ENCODE data around the gene GUK1. TPM values are rescaled to one million over a fixed set of nuclear protein-coding genes. Genes with fewer than 3 reads are reported as not detected.

Gene GUK1
- total RNA-seq, 1 donor from 2014 or later: 115 TPM

DNA sequence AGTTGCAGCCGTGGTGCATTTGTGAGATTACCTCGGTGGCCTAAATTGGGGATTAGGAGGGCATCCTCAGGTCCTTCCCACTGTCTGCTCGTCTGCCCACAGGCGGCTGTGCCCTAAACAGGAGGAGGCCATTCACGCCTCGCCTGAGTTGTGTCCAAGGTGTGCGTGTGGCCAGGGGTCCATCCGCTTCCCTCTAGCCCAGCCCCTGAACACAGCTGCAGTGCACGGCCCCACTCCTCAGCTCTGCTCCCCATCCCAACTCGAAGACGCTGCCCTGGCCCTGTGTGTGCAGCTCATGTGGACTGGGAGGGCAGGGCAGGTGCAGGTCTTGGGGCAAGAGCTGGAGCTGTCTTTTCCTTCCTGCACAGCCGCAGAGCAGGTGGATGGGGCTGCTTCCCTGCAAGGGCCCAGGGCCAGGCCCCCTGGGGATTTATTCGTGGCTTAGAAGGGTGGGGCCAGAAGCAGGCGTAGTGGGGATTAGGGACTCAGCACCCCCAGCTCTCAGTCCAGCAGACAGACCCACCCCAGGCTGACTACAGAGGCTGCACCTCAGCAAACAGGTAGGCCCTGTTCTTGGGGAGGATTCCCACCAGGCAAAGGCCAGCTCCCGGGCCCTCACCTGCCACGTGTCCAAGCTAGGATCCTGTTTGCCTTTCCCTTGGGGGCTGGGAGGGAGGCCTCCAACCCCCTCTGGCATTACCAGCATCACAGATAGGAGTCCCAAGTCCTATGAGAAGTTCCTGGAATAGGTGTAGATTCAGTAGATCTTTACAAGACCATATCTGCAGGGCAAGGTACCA, 4.3 kb downstream of the GUK1 start:
- TF ChIP-seq, protein P1, sequence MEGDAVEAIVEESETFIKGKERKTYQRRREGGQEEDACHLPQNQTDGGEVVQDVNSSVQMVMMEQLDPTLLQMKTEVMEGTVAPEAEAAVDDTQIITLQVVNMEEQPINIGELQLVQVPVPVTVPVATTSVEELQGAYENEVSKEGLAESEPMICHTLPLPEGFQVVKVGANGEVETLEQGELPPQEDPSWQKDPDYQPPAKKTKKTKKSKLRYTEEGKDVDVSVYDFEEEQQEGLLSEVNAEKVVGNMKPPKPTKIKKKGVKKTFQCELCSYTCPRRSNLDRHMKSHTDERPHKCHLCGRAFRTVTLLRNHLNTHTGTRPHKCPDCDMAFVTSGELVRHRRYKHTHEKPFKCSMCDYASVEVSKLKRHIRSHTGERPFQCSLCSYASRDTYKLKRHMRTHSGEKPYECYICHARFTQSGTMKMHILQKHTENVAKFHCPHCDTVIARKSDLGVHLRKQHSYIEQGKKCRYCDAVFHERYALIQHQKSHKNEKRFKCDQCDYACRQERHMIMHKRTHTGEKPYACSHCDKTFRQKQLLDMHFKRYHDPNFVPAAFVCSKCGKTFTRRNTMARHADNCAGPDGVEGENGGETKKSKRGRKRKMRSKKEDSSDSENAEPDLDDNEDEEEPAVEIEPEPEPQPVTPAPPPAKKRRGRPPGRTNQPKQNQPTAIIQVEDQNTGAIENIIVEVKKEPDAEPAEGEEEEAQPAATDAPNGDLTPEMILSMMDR (conservative IDR thresholded peaks at IDR 0.05): no peak
- Mint-ChIP-seq H3K36me3 (ENCODE audit: low read depth) (no peaks in the 10 kb centered on the region), H3K27me3 (ENCODE audit: low read depth) (peaks cover 6% of the 10 kb centered on the region), H3K4me1 (peaks cover 17% of the 10 kb centered on the region), H3K9me3 (no peaks in the 10 kb centered on the region), H3K4me3 (peak overlapping the region; percentile 55), H3K27ac (ENCODE audit: unreplicated experiment) (peak overlapping the region; percentile 57)
- DNase-seq (ENCODE audit: low read depth, low spot score): no peak

- no peak overlapping the region for H3K4me3 Mint-ChIP-seq
- no peak for DNase-seq (ENCODE audit: low read depth, low spot score)
- TF ChIP-seq, protein P1 (conservative IDR thresholded peaks at IDR 0.05): no peak
- peaks cover under 1% of the 10 kb centered on the region for H3K27me3 Mint-ChIP-seq (ENCODE audit: low read depth)
- H3K4me1 Mint-ChIP-seq: peaks cover 11% of the 10 kb centered on the region
- H3K9me3 Mint-ChIP-seq: no peaks in the 10 kb centered on the region
- H3K27ac Mint-ChIP-seq (ENCODE audit: unreplicated experiment): no peak overlapping the region
- no peaks in the 10 kb centered on the region for H3K36me3 Mint-ChIP-seq (ENCODE audit: low read depth)
Observed at GRCh38 chr1:228144993-228145343, 4.9 kb downstream of the GUK1 start.

DNA sequence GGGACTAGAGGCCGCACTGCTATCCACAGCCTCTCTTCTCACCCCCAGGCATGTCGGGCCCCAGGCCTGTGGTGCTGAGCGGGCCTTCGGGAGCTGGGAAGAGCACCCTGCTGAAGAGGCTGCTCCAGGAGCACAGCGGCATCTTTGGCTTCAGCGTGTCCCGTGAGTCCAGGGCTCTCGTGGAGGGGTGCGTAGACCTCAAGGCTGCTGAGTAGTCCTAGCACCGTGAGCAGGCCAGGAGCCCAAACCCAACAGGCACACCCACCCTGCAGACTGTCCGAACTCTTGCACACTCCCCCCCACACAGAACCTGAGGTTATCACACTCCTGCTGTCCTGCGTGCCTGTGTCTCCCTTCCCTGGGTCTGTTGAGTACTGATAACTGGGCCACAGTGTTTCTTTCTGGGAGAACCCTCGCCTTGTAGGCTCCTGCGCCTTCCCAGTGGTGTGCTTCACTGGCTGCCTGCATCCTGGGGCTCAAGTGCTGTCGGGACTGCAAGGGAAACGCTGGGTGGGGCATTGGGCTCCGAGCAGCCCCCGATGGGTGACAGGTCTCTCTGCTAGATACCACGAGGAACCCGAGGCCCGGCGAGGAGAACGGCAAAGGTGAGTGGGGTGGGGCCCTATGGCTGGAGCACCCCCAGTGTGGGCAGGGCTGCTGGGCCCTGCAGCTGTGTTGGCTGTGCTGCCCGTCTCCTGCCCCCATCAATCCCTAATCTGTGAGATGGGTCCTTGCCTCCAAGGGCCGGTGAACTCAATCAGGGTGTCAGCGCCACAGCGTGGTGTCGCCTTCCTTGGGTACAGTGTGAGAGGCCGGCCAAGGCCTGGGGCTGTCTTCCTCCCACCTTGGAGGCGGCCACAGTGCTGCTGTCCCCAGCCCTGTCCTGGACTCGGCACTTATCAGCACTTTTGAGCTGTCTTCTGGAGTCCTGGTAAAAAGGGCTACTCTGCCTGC, 5.7 kb downstream of the GUK1 start:
- H3K4me3 Mint-ChIP-seq: no peak overlapping the region
- TF ChIP-seq, protein P1 (conservative IDR thresholded peaks at IDR 0.05): no peak
- H3K27me3 Mint-ChIP-seq (ENCODE audit: low read depth): no peaks in the 10 kb centered on the region
- no peak for DNase-seq (ENCODE audit: low read depth, low spot score)
- peaks cover 10% of the 10 kb centered on the region for H3K4me1 Mint-ChIP-seq
- no peaks in the 10 kb centered on the region for H3K36me3 Mint-ChIP-seq (ENCODE audit: low read depth)
- H3K9me3 Mint-ChIP-seq: no peaks in the 10 kb centered on the region
- no peak overlapping the region for H3K27ac Mint-ChIP-seq (ENCODE audit: unreplicated experiment)

DNA sequence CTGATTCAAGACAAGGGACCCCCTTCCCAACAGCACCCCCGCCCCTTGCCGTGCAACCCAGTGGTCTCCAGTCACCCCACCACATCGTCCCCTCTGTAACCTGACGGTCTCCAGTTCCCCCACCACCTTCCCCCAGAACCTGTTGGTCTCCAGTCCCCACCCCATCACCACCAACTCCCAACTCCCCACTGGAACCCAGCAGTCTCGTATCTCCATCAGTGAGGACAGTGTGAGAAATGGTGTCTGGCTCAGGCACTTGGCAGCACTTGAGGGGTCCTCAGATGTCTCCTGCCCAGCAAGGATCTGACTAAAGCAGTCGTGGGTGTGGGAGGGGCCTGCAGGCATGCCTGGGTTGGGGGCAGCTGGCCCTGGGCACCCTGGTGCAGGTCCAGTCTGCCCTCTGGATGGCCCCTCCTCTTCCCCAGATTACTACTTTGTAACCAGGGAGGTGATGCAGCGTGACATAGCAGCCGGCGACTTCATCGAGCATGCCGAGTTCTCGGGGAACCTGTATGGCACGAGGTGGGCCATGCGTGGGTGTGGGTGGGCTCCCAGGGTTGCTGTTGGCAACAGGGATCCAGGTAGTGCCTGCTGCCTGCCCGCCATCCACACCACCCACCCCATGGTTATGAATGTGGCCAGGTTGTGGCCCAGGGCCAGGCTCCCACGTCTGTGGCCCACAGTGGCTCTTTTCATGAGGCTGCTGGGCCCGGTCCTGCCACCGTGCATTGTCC, 6.5 kb downstream of the GUK1 start:
- TF ChIP-seq, protein P1 (conservative IDR thresholded peaks at IDR 0.05): no peak
- Mint-ChIP-seq H3K36me3 (ENCODE audit: low read depth) (no peaks in the 10 kb centered on the region), H3K27ac (ENCODE audit: unreplicated experiment) (peak overlapping the region; percentile 12), H3K4me1 (peaks cover 5% of the 10 kb centered on the region), H3K27me3 (ENCODE audit: low read depth) (no peaks in the 10 kb centered on the region), H3K4me3 (no peak overlapping the region), H3K9me3 (no peaks in the 10 kb centered on the region)
- no peak for DNase-seq (ENCODE audit: low read depth, low spot score)

DNA sequence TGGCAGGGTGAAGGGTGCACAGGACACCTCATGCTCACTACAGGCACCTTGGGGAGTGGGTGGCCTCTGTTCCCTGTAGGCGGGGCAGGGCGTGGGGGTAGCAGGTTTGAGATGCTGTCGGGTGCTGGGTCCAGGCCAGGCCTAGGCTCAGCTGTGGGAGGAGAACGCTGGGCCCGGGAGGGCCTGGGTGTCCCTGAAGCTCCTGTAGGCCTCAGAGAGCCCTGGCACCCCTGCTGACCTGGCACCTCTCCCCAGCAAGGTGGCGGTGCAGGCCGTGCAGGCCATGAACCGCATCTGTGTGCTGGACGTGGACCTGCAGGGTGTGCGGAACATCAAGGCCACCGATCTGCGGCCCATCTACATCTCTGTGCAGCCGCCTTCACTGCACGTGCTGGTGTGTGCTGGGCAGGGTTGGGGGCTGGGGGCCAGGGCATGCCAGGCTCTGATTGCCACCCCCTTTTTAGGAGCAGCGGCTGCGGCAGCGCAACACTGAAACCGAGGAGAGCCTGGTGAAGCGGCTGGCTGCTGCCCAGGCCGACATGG, 7.1 kb downstream of the GUK1 start:
- TF ChIP-seq, protein P1 (conservative IDR thresholded peaks at IDR 0.05): no peak
- Mint-ChIP-seq H3K27ac (ENCODE audit: unreplicated experiment) (no peak overlapping the region), H3K9me3 (no peaks in the 10 kb centered on the region), H3K4me3 (no peak overlapping the region), H3K27me3 (ENCODE audit: low read depth) (no peaks in the 10 kb centered on the region), H3K36me3 (ENCODE audit: low read depth) (no peaks in the 10 kb centered on the region), H3K4me1 (peaks cover 5% of the 10 kb centered on the region)
- no peak for DNase-seq (ENCODE audit: low read depth, low spot score)
